HepG2 (cell line): Measurements from ENCODE around the gene ATP9A. TPM values are rescaled to one million over a fixed set of nuclear protein-coding genes. Genes with fewer than 3 reads are reported as not detected.

ENCODE experiments used
- BRF2 ChIP-seq: sonication (generic); formaldehyde crosslinking; IDR thresholded peaks from 2 replicates; pipeline ENCODE4 v1.8.1; 2022; ENCODE audit warnings: mild to moderate bottlenecking, missing genetic modification reagents
- CCDC6 ChIP-seq: sonication (generic); formaldehyde crosslinking; IDR thresholded peaks from 2 replicates; pipeline ENCODE4 v1.8.1; 2022; ENCODE audit warnings: mild to moderate bottlenecking, missing genetic modification reagents, moderate library complexity
- CREM ChIP-seq, 2 experiments: sonication (generic) in 1 of 2; formaldehyde crosslinking in 1 of 2; IDR thresholded peaks; 2 replicates each; pipeline versions ENCODE4 v1.4.0 to v1.6.1; 2016 to 2020; ENCODE audit warnings: antibody characterized with exemption in 1 of 2, mild to moderate bottlenecking in 1 of 2, missing genetic modification reagents in 1 of 2
- EZH2 ChIP-seq: conservative IDR thresholded peaks from 2 replicates; pipeline ENCODE4 v1.6.1; 2012; ENCODE audit warnings: mild to moderate bottlenecking, low read depth, low read length, moderate library complexity
- GATAD2A ChIP-seq: IDR thresholded peaks from 2 replicates; pipeline ENCODE4 v1.6.1; 2016
- MTA3 ChIP-seq: sonication (generic); formaldehyde crosslinking; IDR thresholded peaks from 2 replicates; pipeline ENCODE4 v1.4.0; 2020; ENCODE audit warnings: missing genetic modification reagents
- MXD3 ChIP-seq: IDR thresholded peaks from 2 replicates; pipeline ENCODE4 v1.6.1; 2016; ENCODE audit warnings: mild to moderate bottlenecking, missing biosample characterization, missing genetic modification reagents
- NCOR1 ChIP-seq: fragments of 200-600 bp; sonication (generic); IDR thresholded peaks from 2 replicates; pipeline ENCODE4 v1.7.0; 2017; ENCODE audit warnings: antibody characterized with exemption, low read length, borderline replicate concordance
- PRDM10 ChIP-seq: sonication (generic); formaldehyde crosslinking; IDR thresholded peaks from 2 replicates; pipeline ENCODE4 v1.4.0; 2020; ENCODE audit warnings: low read depth, missing genetic modification reagents
- SNAI1 ChIP-seq: sonication (generic); formaldehyde crosslinking; IDR thresholded peaks from 2 replicates; pipeline ENCODE4 v1.5.0; 2020; ENCODE audit warnings: mild to moderate bottlenecking, missing genetic modification reagents, borderline replicate concordance
- SOX13 ChIP-seq, 3 experiments: fragments of 450-650 bp in 1 of 3; sonication (generic) in 1 of 3; formaldehyde crosslinking in 1 of 3; IDR thresholded peaks in 2 of 3; conservative IDR thresholded peaks in 1 of 3; 2 replicates each; pipeline versions ENCODE4 v1.5.0 to v1.6.1; 2016 to 2020; ENCODE audit warnings: antibody characterized with exemption in 1 of 3, mild to moderate bottlenecking in 1 of 3, missing compliant biosample characterization in 1 of 3, missing genetic modification reagents in 1 of 3, moderate library complexity in 1 of 3
- ZBTB39 ChIP-seq: sonication (generic); formaldehyde crosslinking; IDR thresholded peaks from 2 replicates; pipeline ENCODE4 v1.5.0; 2020; ENCODE audit warnings: missing genetic modification reagents
- ZBTB7A ChIP-seq: sonication (generic); formaldehyde crosslinking; IDR thresholded peaks from 2 replicates; pipeline ENCODE4 v1.8.0; 2022; ENCODE audit warnings: mild to moderate bottlenecking, missing genetic modification reagents
- ZNF101 ChIP-seq: sonication (generic); formaldehyde crosslinking; IDR thresholded peaks from 2 replicates; pipeline ENCODE4 v1.4.0; 2020; ENCODE audit warnings: mild to moderate bottlenecking, low read depth, missing genetic modification reagents, borderline replicate concordance
- ZNF414 ChIP-seq: sonication (generic); formaldehyde crosslinking; IDR thresholded peaks from 2 replicates; pipeline ENCODE4 v1.5.0; 2020; ENCODE audit warnings: missing genetic modification reagents
- ZNF460 ChIP-seq: sonication (generic); formaldehyde crosslinking; IDR thresholded peaks from 2 replicates; pipeline ENCODE4 v1.5.1; 2020; ENCODE audit warnings: missing genetic modification reagents, mild to moderate bottlenecking, borderline replicate concordance
- ZNF501 ChIP-seq: sonication (generic); formaldehyde crosslinking; IDR thresholded peaks from 2 replicates; pipeline ENCODE4 v1.5.1; 2020; ENCODE audit warnings: mild to moderate bottlenecking, moderate library complexity, missing genetic modification reagents
- ZNF607 ChIP-seq: sonication (generic); formaldehyde crosslinking; IDR thresholded peaks from 2 replicates; pipeline ENCODE4 v1.5.1; 2020; ENCODE audit warnings: missing genetic modification reagents, mild to moderate bottlenecking, borderline replicate concordance
- ZSCAN22 ChIP-seq: sonication (generic); formaldehyde crosslinking; IDR thresholded peaks from 2 replicates; pipeline ENCODE4 v1.4.0; 2020; ENCODE audit warnings: mild to moderate bottlenecking, missing genetic modification reagents
- polyA plus RNA-seq, 8 experiments: library from polyadenylated mRNA; depleted of rRNA in 3 of 8; stranded (reverse) in 7 of 8; unstranded in 1 of 8; fragments of >200 nt; fragmentation: Illumina TruSeq in 4 of 8; extraction: Trizol in 4 of 8; gene quantifications; 2 replicates each; pipeline versions ENCODE4 v1.2.1 to v1.2.3, GENCODE V29; 2011 to 2016; ENCODE audit warnings: low read depth in 4 of 8, missing spikeins in 1 of 8, mixed read lengths in 1 of 8; ENCODE audit not compliant: insufficient read depth in 1 of 8
- total RNA-seq, 5 experiments: library from RNA; depleted of rRNA; stranded (reverse); fragments of >200 nt; fragmentation: Illumina TruSeq; extraction: Trizol; gene quantifications; 2 replicates each; pipeline ENCODE4 v1.2.3, GENCODE V29; 2016; ENCODE audit warnings: low read depth in 1 of 5

The ATP9A gene
- total and polyA plus RNA-seq, 2 of the 13 experiments (the other 11 are each of a cell fraction or from before 2014, with no cell fraction given) = 11.8 to 18.5 TPM

GRCh38 chr20:51758978-51759544 is 9.1 kb downstream of the ATP9A start (continued):
- TF ChIP-seq ZNF101 = no peak
- no peak for TF ChIP-seq EZH2
- peak; percentile 61; the same call in 1 of the 2 replicates for TF ChIP-seq ZNF501 (CRISPR knock-in tag)
- no peak for TF ChIP-seq MTA3 (CRISPR knock-in tag)
- no peak for TF ChIP-seq ZSCAN22 (CRISPR knock-in tag)
- TF ChIP-seq ZNF607 (CRISPR knock-in tag) = peak; percentile 24; the same call in 1 of the 2 replicates
- TF ChIP-seq GATAD2A (CRISPR knock-in tag) = peak; percentile 76
- TF ChIP-seq ZBTB39 (CRISPR knock-in tag) = peak; percentile 80; the same call in 1 of the 2 replicates
- no peak for TF ChIP-seq BRF2
- TF ChIP-seq MXD3 = peak; percentile 15; the same call in 1 of the 2 replicates
- peak; percentile 1; the same call in 1 of the 2 replicates for TF ChIP-seq NCOR1
- peak; percentile 90 for TF ChIP-seq ZBTB7A
- TF ChIP-seq CREM (IDR thresholded peaks at IDR 0.05) = no peak; the same call in 1 of the 2 replicates
- no peak for TF ChIP-seq CREM (CRISPR knock-in tag; IDR thresholded peaks at IDR 0.05)
- TF ChIP-seq ZNF414 (CRISPR knock-in tag) = peak; percentile 67; the same call in 1 of the 2 replicates
- TF ChIP-seq PRDM10 = no peak
- TF ChIP-seq CCDC6 (CRISPR knock-in tag) = no peak
- peak; percentile 62; the same call in 1 of the 2 replicates for TF ChIP-seq SOX13 (IDR thresholded peaks at IDR 0.05)
- TF ChIP-seq SOX13 (CRISPR knock-in tag; conservative IDR thresholded peaks at IDR 0.05 in 1 of 2, IDR thresholded peaks at IDR 0.05 in 1 of 2) = peak in 1 of 2 experiments; percentile 56; a peak in 2 of 4 replicates
- TF ChIP-seq SNAI1 (CRISPR knock-in tag) = no peak
- TF ChIP-seq ZNF460 (CRISPR knock-in tag) = no peak
